ENCODE data around the gene MAP1A.

The MAP1A gene

GRCh38 chr15:43511012-43511885 is 6.2 kb upstream of the MAP1A start:
- DNase-seq: no peak

DNA sequence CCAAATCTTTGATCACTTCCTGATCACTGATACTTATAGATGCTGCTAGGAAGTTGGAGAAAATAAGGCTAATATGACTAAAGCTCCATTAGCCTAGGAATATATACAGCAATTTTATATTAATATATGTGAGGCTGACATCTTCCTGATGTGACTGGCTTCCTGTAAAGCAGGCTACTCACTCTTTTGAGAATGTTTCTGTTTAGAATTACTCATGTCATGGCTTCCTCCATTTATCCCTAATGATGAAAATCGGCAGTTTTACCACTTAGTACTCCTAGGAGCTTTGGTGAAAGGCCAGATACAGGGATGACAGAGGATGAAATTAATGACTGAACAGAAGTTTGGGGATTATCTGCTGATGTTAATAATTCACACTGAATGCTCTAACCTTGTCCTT is 3.9 kb upstream of the MAP1A start:
- no peak for DNase-seq

GRCh38 chr15:43514241-43515057 is 3.0 kb upstream of the MAP1A start:
- DNase-seq: no peak

DNA sequence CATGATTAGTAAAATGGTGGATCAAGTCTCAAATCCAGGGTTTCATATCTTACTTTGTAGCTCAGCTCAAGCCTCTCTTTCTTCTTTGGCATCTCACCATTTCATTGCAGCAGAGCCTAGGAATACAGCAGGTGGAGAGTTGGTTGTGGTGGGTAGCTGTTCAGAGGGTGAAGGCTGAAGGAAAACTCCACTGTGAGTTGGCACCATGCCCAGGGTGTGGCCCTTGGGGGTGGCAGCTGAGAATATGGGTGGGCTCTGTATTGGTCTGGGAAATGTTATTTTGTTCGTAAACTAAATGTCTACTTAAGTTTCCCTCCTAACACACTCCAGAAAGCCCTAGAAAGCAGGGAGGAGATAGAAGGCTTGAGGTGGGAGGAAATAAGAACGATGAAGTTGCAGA is 1.7 kb upstream of the MAP1A start:
- no peak for DNase-seq

GRCh38 chr15:43516185-43516584 is 1.2 kb upstream of the MAP1A start:
- DNase-seq: no peak

DNA sequence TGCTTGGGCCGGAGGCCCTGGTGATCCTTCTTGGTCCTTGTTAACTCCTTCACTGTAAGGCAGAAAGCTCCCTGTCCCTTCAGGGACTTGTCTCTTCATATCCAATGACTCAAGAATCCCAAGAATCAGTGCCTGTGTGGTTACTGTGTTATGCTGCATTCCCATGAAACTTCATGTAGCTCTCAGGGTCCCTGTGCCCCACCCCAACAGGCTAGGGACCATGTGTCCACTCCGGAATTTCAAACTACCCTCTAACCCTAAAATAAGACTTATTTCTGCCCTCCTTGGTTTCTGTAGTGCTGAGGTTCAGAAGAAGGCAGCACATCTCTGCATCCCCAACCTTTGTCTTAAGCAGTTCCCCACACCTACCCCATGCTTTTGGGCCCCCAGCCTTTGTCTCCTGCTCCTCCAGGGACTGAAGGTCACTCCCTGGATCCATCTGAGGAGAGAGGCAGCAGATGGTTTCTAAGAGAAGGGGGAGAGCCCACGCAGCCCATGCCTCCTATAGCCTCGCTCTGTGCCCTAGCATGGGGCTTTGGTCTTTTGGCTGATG is 531 bp upstream of the MAP1A start:
- no peak for DNase-seq

- DNase-seq: peak; percentile 12 to 19
These were observed 871 bp downstream of the MAP1A start for GRCh38 chr15:43518197-43518761.

- no peak for DNase-seq
These were observed 1.8 kb downstream of the MAP1A start for GRCh38 chr15:43519196-43519595.

DNA sequence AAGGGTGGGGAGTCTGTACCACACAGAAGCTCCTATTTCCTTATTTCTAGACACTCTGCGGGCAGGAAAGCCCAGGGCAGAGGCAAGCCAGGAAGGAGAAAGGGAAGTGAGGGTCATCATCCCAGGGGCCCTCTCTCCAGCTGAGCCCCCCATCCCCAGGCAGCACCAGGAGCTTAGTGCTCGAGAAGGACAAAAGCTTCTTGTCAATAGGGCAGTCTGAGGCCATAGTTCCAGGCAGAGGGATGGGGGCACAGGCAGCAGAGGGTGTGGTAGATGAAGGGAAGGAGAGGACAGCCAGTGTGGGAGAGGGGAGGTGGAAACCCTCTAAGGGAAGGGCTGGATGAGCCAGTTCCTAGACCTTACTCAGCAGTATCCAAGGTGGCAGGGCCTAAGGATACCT is 2.7 kb downstream of the MAP1A start:
- no peak for DNase-seq

DNA sequence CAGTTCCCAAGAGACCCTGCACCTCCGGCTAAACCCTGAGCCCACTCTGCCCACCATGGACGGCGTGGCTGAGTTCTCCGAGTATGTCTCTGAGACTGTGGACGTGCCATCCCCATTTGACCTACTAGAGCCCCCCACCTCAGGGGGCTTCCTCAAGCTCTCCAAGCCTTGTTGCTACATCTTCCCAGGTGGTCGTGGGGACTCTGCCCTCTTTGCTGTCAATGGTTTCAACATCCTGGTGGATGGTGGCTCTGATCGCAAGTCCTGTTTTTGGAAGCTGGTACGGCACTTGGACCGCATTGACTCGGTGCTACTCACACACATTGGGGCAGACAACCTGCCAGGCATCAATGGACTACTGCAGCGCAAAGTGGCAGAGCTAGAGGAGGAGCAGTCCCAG is 4.0 kb downstream of the MAP1A start:
- no peak for DNase-seq

- no peak for DNase-seq
These were observed 4.8 kb downstream of the MAP1A start for GRCh38 chr15:43522247-43522646.

DNA sequence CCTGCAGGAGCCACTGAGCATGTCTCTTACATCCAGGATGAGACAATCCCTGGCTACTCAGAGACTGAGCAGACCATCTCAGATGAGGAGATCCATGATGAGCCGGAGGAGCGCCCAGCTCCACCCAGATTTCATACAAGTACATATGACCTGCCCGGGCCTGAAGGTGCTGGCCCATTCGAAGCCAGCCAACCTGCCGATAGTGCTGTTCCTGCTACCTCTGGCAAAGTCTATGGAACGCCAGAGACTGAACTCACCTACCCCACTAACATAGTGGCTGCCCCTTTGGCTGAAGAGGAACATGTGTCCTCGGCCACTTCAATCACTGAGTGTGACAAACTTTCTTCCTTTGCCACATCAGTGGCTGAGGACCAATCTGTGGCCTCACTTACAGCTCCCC is 6.2 kb downstream of the MAP1A start:
- DNase-seq: no peak

DNA sequence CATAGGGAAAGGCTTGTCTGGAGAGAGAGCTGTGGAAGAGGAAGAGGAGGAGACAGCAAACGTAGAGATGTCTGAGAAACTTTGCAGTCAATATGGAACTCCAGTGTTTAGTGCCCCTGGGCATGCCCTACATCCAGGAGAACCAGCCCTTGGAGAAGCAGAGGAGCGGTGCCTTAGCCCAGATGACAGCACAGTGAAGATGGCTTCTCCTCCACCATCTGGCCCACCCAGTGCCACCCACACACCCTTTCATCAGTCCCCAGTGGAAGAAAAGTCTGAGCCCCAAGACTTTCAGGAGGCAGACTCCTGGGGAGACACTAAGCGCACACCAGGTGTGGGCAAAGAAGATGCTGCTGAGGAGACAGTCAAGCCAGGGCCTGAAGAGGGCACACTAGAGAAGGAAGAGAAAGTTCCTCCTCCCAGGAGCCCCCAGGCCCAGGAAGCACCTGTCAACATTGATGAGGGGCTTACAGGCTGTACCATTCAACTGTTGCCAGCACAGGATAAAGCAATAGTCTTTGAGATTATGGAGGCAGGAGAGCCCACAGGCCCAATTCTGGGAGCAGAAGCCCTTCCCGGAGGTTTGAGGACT is 6.9 kb downstream of the MAP1A start:
- no peak for DNase-seq

GRCh38 chr15:43525131-43525530 is 7.7 kb downstream of the MAP1A start:
- DNase-seq: no peak

- no peak for DNase-seq
These were observed 9.0 kb downstream of the MAP1A start for GRCh38 chr15:43526261-43526930.

DNA sequence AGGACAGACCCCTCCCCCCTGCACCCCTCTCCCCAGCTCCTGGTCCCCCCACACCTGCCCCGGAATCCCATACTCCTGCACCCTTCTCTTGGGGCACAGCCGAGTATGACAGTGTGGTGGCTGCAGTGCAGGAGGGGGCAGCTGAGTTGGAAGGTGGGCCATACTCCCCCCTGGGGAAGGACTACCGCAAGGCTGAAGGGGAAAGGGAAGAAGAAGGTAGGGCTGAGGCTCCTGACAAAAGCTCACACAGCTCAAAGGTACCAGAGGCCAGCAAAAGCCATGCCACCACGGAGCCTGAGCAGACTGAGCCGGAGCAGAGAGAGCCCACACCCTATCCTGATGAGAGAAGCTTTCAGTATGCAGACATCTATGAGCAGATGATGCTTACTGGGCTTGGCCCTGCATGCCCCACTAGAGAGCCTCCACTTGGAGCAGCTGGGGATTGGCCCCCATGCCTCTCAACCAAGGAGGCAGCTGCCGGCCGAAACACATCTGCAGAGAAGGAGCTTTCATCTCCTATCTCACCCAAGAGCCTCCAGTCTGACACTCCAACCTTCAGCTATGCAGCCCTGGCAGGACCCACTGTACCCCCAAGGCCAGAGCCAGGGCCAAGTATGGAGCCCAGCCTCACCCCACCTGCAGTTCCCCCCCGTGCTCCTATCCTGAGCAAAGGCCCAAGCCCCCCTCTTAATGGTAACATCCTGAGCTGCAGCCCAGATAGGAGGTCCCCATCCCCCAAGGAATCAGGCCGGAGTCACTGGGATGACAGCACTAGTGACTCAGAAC is 9.8 kb downstream of the MAP1A start:
- no peak for DNase-seq

DNA sequence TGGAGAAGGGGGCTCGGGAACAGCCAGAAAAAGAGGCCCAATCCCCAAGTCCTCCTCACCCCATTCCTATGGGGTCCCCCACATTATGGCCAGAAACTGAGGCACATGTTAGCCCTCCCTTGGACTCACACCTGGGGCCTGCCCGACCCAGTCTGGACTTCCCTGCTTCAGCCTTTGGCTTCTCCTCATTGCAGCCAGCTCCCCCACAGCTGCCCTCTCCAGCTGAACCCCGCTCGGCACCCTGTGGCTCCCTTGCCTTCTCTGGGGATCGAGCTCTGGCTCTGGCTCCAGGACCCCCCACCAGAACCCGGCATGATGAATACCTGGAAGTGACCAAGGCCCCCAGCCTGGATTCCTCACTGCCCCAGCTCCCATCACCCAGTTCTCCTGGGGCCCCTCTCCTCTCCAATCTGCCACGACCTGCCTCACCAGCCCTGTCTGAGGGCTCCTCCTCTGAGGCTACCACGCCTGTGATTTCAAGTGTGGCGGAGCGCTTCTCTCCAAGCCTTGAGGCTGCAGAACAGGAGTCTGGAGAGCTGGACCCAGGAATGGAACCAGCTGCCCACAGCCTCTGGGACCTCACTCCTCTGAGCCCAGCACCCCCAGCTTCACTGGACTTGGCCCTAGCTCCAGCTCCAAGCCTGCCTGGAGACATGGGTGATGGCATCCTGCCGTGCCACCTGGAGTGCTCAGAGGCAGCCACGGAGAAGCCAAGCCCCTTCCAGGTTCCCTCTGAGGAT is 10.6 kb downstream of the MAP1A start:
- no peak for DNase-seq

DNA sequence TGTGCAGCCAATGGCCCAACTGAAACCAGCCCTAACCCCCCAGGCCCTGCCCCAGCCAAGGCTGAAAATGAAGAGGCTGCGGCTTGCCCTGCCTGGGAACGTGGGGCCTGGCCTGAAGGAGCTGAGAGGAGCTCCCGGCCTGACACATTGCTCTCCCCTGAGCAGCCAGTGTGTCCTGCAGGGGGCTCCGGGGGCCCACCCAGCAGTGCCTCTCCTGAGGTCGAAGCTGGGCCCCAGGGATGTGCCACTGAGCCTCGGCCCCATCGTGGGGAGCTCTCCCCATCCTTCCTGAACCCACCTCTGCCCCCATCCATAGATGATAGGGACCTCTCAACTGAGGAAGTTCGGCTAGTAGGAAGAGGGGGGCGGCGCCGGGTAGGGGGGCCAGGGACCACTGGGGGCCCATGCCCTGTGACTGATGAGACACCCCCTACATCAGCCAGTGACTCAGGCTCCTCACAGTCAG is 11.2 kb downstream of the MAP1A start:
- no peak for DNase-seq

- no peak for DNase-seq
These were observed 11.7 kb downstream of the MAP1A start for GRCh38 chr15:43529141-43529540.

- no peak for DNase-seq
These were observed 12.4 kb downstream of the MAP1A start for GRCh38 chr15:43529587-43530345.

Measured in stimulated activated CD4-positive, alpha-beta T cell treated with anti-CD3 and anti-CD28 coated beads, Interleukin-4, amount 100 ng/mL, for 4 hours (primary cell).